Small intestine (tissue), 7 donors: ENCODE data around the gene PEMT. TPM values are rescaled to one million over a fixed set of nuclear protein-coding genes. Genes with fewer than 3 reads are reported as not detected.

Experiments
- DNase-seq, 2 donors: peaks; one replicate each; pipeline versions ENCODE4 v3.0.0 to v3.0.0-alpha.2; 2013
- FAIRE-seq: peaks from 2 replicates; lab custom pipeline; 2012; peaks lifted over from hg19 to GRCh38; lab: Jason Lieb, UNC
- H3K27ac ChIP-seq, 3 donors: one replicate each; pipeline ENCODE4 v1.5.1; 2013; ENCODE audit warnings: low read length in 2 of 3, mild to moderate bottlenecking in 2 of 3, control low read depth in 1 of 3, inconsistent platforms in 1 of 3, low read depth in 1 of 3, moderate library complexity in 1 of 3
- H3K27me3 ChIP-seq, 3 donors: one replicate each; pipeline ENCODE4 v1.6.1; 2013; ENCODE audit warnings: low read length in 3 of 3, inconsistent platforms in 1 of 3; ENCODE audit not compliant: control insufficient read depth in 3 of 3, insufficient read depth in 3 of 3
- H3K36me3 ChIP-seq, 3 donors: one replicate each; pipeline ENCODE4 v1.6.1; 2013; ENCODE audit warnings: low read length in 3 of 3, inconsistent platforms in 1 of 3, low read depth in 1 of 3, mild to moderate bottlenecking in 1 of 3, moderate library complexity in 1 of 3; ENCODE audit not compliant: control insufficient read depth in 3 of 3, insufficient read depth in 2 of 3
- H3K4me1 ChIP-seq, 3 donors: one replicate each; pipeline ENCODE4 v1.6.1; 2013; ENCODE audit warnings: low read length in 2 of 3, inconsistent platforms in 1 of 3, low read depth in 1 of 3, mild to moderate bottlenecking in 1 of 3, moderate library complexity in 1 of 3; ENCODE audit not compliant: control insufficient read depth in 3 of 3, insufficient read depth in 2 of 3
- H3K4me3 ChIP-seq, 3 donors: one replicate each; pipeline ENCODE4 v1.5.1; 2013; ENCODE audit warnings: low read length in 3 of 3, control low read depth in 1 of 3, inconsistent platforms in 1 of 3, low read depth in 1 of 3, mild to moderate bottlenecking in 1 of 3, moderate library complexity in 1 of 3
- H3K9me3 ChIP-seq, 2 donors: one replicate each; pipeline ENCODE4 v1.6.1; 2013; ENCODE audit warnings: low read depth in 1 of 2, low read length in 1 of 2; ENCODE audit not compliant: control insufficient read depth in 2 of 2, insufficient read depth in 1 of 2
- WGBS, 3 donors: extraction: QIAGEN DNeasy Blood & Tissue Kit; methylation state at CpG; one replicate each; pipeline ENCODE4 v1.1.7; 2013; 5-methylcytosine and 5-hydroxymethylcytosine counted together
- polyA plus RNA-seq, 4 donors: library from polyadenylated mRNA; stranded (reverse) in 3 of 4; unstranded in 1 of 4; fragments of 200-250 nt in 3 of 4; fragments of 120-200 nt in 1 of 4; gene quantifications; one replicate each; pipeline versions ENCODE4 v1.2.1 to v1.2.3, GENCODE V29; 2013
- donor health status: healthy with polysubstance abuse.
- donor health status: control.
- donor health status: control.
- donor health status: Bipolar disorder and iron deficiency.
- donor health status: healthy.

Gene PEMT
- polyA plus RNA-seq, 4 donors: 23.0 to 42.0 (median 32.8) TPM

DNA sequence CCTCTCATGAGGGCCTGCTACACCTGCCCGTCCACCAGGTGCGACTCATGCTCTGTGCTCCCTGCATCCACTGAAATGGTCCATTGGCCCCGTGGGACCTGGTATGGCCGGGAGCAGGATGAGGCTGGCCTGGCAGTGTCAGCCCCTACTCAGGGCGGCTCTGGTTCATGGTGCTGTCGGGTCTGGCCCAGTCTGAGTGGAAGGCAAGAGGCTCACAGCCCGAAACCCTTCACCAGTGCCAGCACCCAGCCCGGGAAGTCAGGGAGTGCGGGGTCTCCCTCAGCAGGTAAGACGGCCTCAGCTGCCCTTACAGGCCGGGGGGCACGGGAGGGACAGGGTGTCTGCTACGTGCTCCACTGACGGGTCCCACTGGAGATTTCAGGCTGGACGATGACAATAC is 54.8 kb downstream of the PEMT start:
- FAIRE-seq: no peak
- peaks cover 0 to 15% (median 0%) of the 10 kb centered on the region in 3 donors for H3K36me3 ChIP-seq
- 89 to 93% (median 89%) methylated on average over 15 of the region's 15 CpGs for WGBS, 3 donors
- no peak for DNase-seq
- H3K4me3 ChIP-seq: no peak overlapping the region
- H3K9me3 ChIP-seq: no peaks in the 10 kb centered on the region
- peak overlapping the region in 1 of 3 donors; percentile 64 for H3K27ac ChIP-seq
- H3K27me3 ChIP-seq: no peaks in the 10 kb centered on the region
- peaks cover 0 to 44% (median 0%) of the 10 kb centered on the region in 3 donors for H3K4me1 ChIP-seq

DNA sequence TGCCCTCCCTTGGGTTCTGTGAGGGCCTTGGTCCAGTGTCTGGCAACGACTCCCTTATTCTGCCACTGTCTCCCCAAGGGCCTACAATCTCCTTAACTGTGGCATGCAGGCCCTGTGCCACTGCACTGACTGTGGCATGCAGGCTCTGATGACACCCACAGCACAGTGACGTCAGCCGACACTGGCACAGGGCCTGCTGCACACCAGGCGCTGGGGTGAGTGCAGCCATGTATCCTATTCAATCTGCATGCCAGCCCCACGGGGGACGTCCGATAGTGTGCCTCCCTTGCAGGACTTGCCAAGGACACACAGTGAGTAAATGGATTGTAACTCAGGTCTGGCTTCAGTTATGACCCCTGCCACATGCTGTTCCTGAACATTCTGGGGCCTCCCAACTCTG is 55.6 kb downstream of the PEMT start:
- no peaks in the 10 kb centered on the region for H3K27me3 ChIP-seq
- no peak overlapping the region for H3K4me3 ChIP-seq
- no peak overlapping the region for H3K27ac ChIP-seq
- peaks cover 0 to 43% (median 0%) of the 10 kb centered on the region in 3 donors for H3K4me1 ChIP-seq
- H3K9me3 ChIP-seq: no peaks in the 10 kb centered on the region
- 25 to 68% (median 47%) methylated on average over 7 of the region's 7 CpGs for WGBS, 3 donors
- H3K36me3 ChIP-seq: peaks cover 0 to 15% (median 0%) of the 10 kb centered on the region in 3 donors
- FAIRE-seq (no peak), DNase-seq (peak in 1 of 2 donors; percentile 44)

DNA sequence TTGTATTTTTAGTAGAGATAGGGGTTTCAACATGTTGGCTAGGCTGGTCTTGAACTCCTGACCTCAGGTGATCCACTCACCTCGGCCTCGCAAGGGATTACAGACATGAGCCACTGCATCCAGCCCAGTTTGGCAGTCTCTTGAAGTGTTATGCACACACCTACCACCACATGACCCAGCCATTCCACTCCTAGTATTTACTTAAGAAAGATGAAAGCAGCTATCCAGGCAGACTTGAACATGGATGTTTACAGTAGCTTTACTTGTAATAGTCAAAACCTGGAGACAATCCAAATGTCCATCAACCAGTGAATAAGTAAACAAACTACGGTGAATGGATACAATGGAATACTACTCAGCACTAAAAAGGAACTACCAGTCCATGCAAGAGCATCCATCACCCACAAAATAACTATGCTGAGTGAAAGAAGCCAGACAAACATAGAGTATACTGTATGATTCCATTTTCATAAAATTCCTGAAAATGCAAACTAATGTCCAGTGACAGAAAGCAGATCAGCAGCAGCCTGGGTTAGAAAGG is 57.5 kb downstream of the PEMT start:
- peaks cover 0 to 12% (median 0%) of the 10 kb centered on the region in 3 donors for H3K36me3 ChIP-seq
- H3K4me3 ChIP-seq: no peak overlapping the region
- WGBS, 3 donors: 19 to 58% (median 32%) methylated on average over 3 of the region's 3 CpGs
- peak in 1 of 2 donors; percentile 66 for DNase-seq
- no peaks in the 10 kb centered on the region for H3K27me3 ChIP-seq
- peaks cover 0 to 24% (median 0%) of the 10 kb centered on the region in 3 donors for H3K4me1 ChIP-seq
- H3K9me3 ChIP-seq: no peaks in the 10 kb centered on the region
- H3K27ac ChIP-seq: no peak overlapping the region
- FAIRE-seq: no peak

DNA sequence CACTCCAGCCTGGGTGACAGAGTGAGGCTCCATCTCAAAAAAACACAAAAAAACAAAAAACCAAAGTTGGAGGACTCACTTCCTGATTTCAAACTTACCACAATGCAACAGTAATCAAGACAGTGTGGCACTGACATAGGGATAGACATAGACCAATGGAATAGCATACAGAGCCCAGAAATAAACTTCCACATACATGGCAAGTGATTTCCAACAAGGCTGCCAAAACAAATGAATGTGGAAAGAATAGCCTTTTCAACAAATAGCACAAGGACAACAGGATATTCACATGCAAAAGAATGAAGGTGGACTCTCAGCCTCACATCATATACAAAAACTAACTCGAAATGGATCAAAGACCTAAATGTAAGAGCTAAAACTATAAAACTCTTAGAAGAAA is 58.5 kb downstream of the PEMT start:
- Histone ChIP-seq H3K4me3 (no peak overlapping the region), H3K4me1 (peaks cover 0 to 20% (median 0%) of the 10 kb centered on the region in 3 donors), H3K27ac (no peak overlapping the region), H3K27me3 (no peaks in the 10 kb centered on the region), H3K9me3 (no peaks in the 10 kb centered on the region), H3K36me3 (peaks cover 0 to 14% (median 0%) of the 10 kb centered on the region in 3 donors)
- 86 to 97% (median 94%) methylated on average over 1 of the region's 1 CpG for WGBS, 3 donors
- FAIRE-seq (no peak), DNase-seq (no peak)

DNA sequence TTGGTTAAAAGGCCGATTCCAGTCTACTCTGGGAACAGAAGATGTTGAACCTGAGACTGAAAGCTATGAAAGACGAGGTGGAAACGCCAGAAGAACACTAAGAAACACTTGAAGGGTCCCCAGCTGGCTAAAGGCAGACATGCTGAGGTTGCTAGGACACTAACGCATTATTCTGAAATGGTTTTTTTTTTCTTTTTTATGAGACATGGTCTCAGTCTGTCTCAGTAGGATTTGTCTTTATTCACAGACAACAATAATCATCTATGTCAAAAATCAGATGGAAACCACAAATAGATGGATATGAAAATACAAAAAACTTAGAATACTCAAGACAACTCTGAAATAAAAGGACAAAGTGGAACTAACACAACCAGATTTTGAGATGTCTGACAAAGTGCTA is 60.4 kb downstream of the PEMT start:
- 85 to 94% (median 87%) methylated on average over 4 of the region's 4 CpGs for WGBS, 3 donors
- no peak overlapping the region for H3K27ac ChIP-seq
- H3K4me3 ChIP-seq: no peak overlapping the region
- peaks cover 0 to 2% (median 0%) of the 10 kb centered on the region in 3 donors for H3K4me1 ChIP-seq
- no peak for DNase-seq
- no peaks in the 10 kb centered on the region for H3K27me3 ChIP-seq
- FAIRE-seq: no peak
- peaks cover 0 to 8% (median 0%) of the 10 kb centered on the region in 3 donors for H3K36me3 ChIP-seq
- H3K9me3 ChIP-seq: no peaks in the 10 kb centered on the region

DNA sequence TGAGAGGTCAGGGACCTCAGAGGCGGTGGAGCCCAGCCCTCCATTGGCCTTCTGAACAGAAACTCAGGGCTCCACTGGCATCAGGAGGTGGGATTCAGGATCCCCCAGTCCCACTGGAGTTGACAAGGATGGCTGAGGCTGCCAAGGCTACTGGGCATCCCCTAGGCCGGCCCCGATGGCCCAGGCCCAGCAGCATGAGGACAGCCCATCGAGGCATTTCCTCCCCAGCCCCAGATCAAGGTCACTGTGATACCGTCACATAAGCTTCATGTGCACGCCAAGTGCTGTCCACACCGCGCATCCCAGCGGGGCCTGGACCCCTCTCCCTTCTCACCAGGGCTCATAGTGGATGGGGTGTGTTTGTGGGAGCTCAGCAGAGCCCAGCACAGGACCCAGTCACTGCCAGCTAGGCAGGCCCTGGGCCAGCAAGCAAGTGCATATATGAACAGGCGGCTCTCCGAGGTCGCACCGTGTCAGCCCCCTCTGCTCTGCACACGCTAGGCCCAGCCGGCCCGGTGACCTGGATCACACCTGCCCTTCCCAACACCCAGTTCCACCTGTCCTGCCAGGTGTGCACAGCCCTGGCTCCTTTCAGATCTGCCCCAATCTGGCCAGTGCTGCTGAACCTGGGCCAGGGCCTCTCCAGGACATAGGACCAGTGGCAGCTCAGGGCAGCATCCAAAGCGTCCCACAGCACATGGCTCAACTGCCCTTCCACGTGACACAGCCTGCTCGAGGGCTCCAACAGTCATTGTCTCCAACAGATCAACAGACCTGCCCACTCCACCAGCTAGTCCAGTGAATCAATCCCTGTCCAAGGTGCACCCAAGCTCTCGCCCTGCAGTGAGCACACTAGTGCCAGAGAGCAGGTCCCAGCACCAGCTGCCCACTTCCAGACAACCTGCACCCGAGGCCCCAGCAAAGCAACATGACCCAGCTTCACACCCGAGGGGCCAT is 62.5 kb downstream of the PEMT start:
- Histone ChIP-seq H3K27ac (no peak overlapping the region), H3K27me3 (no peaks in the 10 kb centered on the region), H3K4me3 (no peak overlapping the region), H3K36me3 (peaks cover 0 to 15% (median 0%) of the 10 kb centered on the region in 3 donors), H3K9me3 (no peaks in the 10 kb centered on the region), H3K4me1 (no peaks in the 10 kb centered on the region)
- FAIRE-seq (no peak), DNase-seq (peak in 1 of 2 donors; percentile 53)
- 55 to 79% (median 63%) methylated on average over 18 to 22 of the region's 22 CpGs for WGBS, 3 donors

DNA sequence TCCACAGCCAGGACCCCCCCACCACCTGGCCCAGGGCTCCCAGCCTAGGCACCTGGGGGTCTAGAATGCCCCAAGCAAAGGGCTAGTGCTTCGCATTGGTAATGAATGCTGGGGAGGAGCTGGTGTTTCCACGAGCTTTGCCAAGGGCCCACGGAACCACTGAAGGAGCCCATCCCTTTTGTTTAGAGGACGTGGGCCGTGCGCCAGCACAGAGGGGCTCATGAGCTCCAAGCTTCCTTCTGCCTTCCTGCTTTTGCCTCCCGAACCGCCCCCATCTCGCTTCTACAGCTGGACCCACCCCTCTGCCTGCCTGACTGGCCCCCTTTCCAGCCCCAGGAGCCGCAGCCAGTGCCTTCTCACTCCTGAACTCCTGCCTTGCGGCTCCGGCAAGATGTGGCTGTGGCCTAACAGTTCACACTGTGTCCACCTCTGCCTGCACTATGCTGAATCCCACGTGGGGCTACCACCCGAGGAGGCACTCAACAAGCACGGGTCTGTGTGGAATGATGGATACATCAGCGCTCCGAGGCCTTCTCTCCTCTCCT is 63.5 kb downstream of the PEMT start:
- H3K27ac ChIP-seq: no peak overlapping the region
- H3K9me3 ChIP-seq: no peaks in the 10 kb centered on the region
- no peaks in the 10 kb centered on the region for H3K4me1 ChIP-seq
- H3K36me3 ChIP-seq: peaks cover 0 to 15% (median 0%) of the 10 kb centered on the region in 3 donors
- FAIRE-seq (no peak), DNase-seq (no peak)
- whole genome bisulfite sequencing, 3 donors: 85 to 92% (median 90%) methylated on average over 17 of the region's 17 CpGs
- no peaks in the 10 kb centered on the region for H3K27me3 ChIP-seq
- H3K4me3 ChIP-seq: no peak overlapping the region

DNA sequence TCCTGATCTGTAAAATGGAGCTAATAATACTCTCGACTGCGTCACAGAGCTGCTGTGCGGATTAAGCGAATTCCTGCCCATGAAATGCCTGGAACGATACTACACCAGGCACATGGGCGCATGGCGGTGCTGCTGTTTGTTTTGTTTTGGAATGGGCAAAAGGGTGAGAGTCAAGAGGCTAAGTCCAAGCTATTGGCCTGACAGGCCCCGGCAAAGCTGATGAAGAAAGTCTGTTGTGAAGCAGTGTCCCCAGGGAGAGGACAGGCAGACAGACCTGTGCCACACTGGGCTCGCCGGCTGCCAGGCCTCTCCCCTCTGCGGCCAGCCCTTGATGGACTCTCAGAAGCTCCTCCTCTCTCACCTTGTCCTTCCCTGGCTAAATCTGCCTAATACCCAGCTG is 64.0 kb downstream of the PEMT start:
- FAIRE-seq (no peak), DNase-seq (no peak)
- H3K9me3 ChIP-seq: no peaks in the 10 kb centered on the region
- H3K27me3 ChIP-seq: no peaks in the 10 kb centered on the region
- no peak overlapping the region for H3K4me3 ChIP-seq
- H3K4me1 ChIP-seq: no peaks in the 10 kb centered on the region
- no peak overlapping the region for H3K27ac ChIP-seq
- WGBS, 3 donors: 89 to 98% (median 94%) methylated on average over 11 of the region's 11 CpGs
- H3K36me3 ChIP-seq: peaks cover 0 to 15% (median 0%) of the 10 kb centered on the region in 3 donors
